ENCODE measurements around the gene BMPR1A. TPM values are rescaled to one million over a fixed set of nuclear protein-coding genes. Genes with fewer than 3 reads are reported as not detected.
A peak's percentile ranks its signal among the peaks of the same experiment; 100 is the strongest.
"Not testable (repeated sequence)": the region's sequence is repeated elsewhere in the genome, so short reads cannot be mapped to it uniquely, and the experiment has no call there.

BMPR1A gene
- total RNA-seq, 1 experiment from 2014 or later, result 104 TPM

DNA sequence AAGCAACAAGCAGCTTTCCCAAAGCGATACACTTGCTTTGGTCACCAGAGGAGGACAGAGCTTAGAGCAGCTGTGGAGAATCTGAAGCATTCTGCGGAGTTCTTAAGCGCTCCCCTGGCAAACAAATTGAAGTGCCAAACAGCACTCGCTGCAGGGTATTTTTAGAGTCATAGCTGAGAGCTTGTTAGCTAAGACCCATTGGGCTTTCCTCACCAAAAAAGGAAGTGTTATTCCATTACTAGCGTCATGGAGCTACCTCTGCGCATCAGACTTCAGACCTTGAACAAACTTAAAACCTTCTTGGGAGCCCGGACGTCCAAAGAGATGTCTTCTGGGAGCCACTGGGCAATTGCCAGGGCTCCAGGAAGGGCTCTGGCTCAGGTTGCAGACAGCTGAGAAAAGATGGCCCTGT is 23.2 kb upstream of the BMPR1A start:
- no peak overlapping the region for H3K4me3 Mint-ChIP-seq
- H3K4me1 Mint-ChIP-seq, result peaks cover 18% of the 10 kb centered on the region
- H3K27me3 Mint-ChIP-seq (ENCODE audit: low read depth), result no peaks in the 10 kb centered on the region
- H3K27ac Mint-ChIP-seq, result no peak overlapping the region
- DNase-seq (ENCODE audit: low spot score) (no peak), ATAC-seq (peak; percentile 41)
- H3K36me3 Mint-ChIP-seq, result no peaks in the 10 kb centered on the region
- no peak for TF ChIP-seq TEAD4 (CRISPR knock-in tag; IDR thresholded peaks at IDR 0.05)
- TF ChIP-seq FOXP1 (CRISPR knock-in tag; IDR thresholded peaks at IDR 0.05; ENCODE audit: borderline replicate concordance), result no peak
- TF ChIP-seq, protein P1, sequence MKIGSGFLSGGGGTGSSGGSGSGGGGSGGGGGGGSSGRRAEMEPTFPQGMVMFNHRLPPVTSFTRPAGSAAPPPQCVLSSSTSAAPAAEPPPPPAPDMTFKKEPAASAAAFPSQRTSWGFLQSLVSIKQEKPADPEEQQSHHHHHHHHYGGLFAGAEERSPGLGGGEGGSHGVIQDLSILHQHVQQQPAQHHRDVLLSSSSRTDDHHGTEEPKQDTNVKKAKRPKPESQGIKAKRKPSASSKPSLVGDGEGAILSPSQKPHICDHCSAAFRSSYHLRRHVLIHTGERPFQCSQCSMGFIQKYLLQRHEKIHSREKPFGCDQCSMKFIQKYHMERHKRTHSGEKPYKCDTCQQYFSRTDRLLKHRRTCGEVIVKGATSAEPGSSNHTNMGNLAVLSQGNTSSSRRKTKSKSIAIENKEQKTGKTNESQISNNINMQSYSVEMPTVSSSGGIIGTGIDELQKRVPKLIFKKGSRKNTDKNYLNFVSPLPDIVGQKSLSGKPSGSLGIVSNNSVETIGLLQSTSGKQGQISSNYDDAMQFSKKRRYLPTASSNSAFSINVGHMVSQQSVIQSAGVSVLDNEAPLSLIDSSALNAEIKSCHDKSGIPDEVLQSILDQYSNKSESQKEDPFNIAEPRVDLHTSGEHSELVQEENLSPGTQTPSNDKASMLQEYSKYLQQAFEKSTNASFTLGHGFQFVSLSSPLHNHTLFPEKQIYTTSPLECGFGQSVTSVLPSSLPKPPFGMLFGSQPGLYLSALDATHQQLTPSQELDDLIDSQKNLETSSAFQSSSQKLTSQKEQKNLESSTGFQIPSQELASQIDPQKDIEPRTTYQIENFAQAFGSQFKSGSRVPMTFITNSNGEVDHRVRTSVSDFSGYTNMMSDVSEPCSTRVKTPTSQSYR (CRISPR knock-in tag; IDR thresholded peaks at IDR 0.05), result no peak
- no peak for TF ChIP-seq OVOL2 (CRISPR knock-in tag; IDR thresholded peaks at IDR 0.05; ENCODE audit: borderline replicate concordance)
- no peak for TF ChIP-seq SP1 (CRISPR knock-in tag; conservative IDR thresholded peaks at IDR 0.05)
- ChIA-PET CTCF (interaction anchor here (1.0 to 1.6 kb wide), 3 partner anchors 17 to 166 kb away, joined by 3 to 5 read pairs (median 5); no protein-coding TSS in a partner anchor), POLR2A (interaction anchor here (0.9 to 2.1 kb wide), 3 partner anchors 19 to 39 kb away, joined by 3 to 6 read pairs (median 5); partner anchors contain the start of gene BMPR1A)
- peaks cover 2% of the 10 kb centered on the region; the same call in 1 of the 2 replicates for H3K9me3 Mint-ChIP-seq

- Mint-ChIP-seq H3K4me1 (peaks cover 18% of the 10 kb centered on the region), H3K27me3 (ENCODE audit: low read depth) (no peaks in the 10 kb centered on the region), H3K27ac (no peak overlapping the region), H3K36me3 (no peaks in the 10 kb centered on the region), H3K9me3 (peaks cover 2% of the 10 kb centered on the region; the same call in 1 of the 2 replicates), H3K4me3 (no peak overlapping the region)
- TF ChIP-seq ZNF423 (CRISPR knock-in tag; IDR thresholded peaks at IDR 0.05) (no peak), TCF7 (CRISPR knock-in tag; IDR thresholded peaks at IDR 0.05; ENCODE audit: low read depth) (no peak)
- TF ChIP-seq, protein P2, sequence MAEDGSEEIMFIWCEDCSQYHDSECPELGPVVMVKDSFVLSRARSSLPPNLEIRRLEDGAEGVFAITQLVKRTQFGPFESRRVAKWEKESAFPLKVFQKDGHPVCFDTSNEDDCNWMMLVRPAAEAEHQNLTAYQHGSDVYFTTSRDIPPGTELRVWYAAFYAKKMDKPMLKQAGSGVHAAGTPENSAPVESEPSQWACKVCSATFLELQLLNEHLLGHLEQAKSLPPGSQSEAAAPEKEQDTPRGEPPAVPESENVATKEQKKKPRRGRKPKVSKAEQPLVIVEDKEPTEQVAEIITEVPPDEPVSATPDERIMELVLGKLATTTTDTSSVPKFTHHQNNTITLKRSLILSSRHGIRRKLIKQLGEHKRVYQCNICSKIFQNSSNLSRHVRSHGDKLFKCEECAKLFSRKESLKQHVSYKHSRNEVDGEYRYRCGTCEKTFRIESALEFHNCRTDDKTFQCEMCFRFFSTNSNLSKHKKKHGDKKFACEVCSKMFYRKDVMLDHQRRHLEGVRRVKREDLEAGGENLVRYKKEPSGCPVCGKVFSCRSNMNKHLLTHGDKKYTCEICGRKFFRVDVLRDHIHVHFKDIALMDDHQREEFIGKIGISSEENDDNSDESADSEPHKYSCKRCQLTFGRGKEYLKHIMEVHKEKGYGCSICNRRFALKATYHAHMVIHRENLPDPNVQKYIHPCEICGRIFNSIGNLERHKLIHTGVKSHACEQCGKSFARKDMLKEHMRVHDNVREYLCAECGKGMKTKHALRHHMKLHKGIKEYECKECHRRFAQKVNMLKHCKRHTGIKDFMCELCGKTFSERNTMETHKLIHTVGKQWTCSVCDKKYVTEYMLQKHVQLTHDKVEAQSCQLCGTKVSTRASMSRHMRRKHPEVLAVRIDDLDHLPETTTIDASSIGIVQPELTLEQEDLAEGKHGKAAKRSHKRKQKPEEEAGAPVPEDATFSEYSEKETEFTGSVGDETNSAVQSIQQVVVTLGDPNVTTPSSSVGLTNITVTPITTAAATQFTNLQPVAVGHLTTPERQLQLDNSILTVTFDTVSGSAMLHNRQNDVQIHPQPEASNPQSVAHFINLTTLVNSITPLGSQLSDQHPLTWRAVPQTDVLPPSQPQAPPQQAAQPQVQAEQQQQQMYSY (CRISPR knock-in tag; IDR thresholded peaks at IDR 0.05), result no peak
- ChIA-PET CTCF (interaction anchor here (1.1 to 1.6 kb wide), 4 partner anchors 8 to 165 kb away, joined by 3 to 5 read pairs (median 4); no protein-coding TSS in a partner anchor), POLR2A (interaction anchor here (1.0 to 2.1 kb wide), 2 partner anchors 21 kb away, joined by 4 to 6 read pairs; partner anchors contain the start of gene BMPR1A)
- ATAC-seq (no peak), DNase-seq (ENCODE audit: low spot score) (no peak)
Measured at GRCh38 chr10:86734207-86734988, 22.0 kb upstream of the BMPR1A start.

GRCh38 chr10:86735278-86735677 is 21.1 kb upstream of the BMPR1A start:
- not testable (repeated sequence) for H3K36me3 Mint-ChIP-seq; H3K4me3 Mint-ChIP-seq; DNase-seq (ENCODE audit: low spot score); H3K27ac Mint-ChIP-seq; H3K27me3 Mint-ChIP-seq (ENCODE audit: low read depth); ATAC-seq; H3K9me3 Mint-ChIP-seq
- peaks cover 18% of the 10 kb centered on the region for H3K4me1 Mint-ChIP-seq
- ChIA-PET CTCF (interaction anchor here (1.2 kb wide), 1 partner anchor 23 kb away, joined by 3 read pairs; no protein-coding TSS in a partner anchor), POLR2A (interaction anchor here (1.0 kb wide), 1 partner anchor 20 kb away, joined by 4 read pairs; no protein-coding TSS in a partner anchor)

GRCh38 chr10:86742230-86742629 is 14.2 kb upstream of the BMPR1A start:
- peak overlapping the region; percentile 57; the same call in 1 of the 2 replicates for H3K27ac Mint-ChIP-seq
- no peaks in the 10 kb centered on the region for H3K36me3 Mint-ChIP-seq
- no peak for ATAC-seq
- DNase-seq (ENCODE audit: low spot score), result no peak
- H3K4me1 Mint-ChIP-seq, result peaks cover 20% of the 10 kb centered on the region
- POLR2A ChIA-PET, result interaction anchor here (0.7 kb wide), 1 partner anchor 48 kb away, joined by 9 read pairs; no protein-coding TSS in a partner anchor
- H3K9me3 Mint-ChIP-seq, result peaks cover 2% of the 10 kb centered on the region; the same call in 1 of the 2 replicates
- no peaks in the 10 kb centered on the region for H3K27me3 Mint-ChIP-seq (ENCODE audit: low read depth)
- no peak overlapping the region for H3K4me3 Mint-ChIP-seq
- CTCF ChIA-PET, result interaction anchor here (0.7 kb wide), 3 partner anchors 8 to 203 kb away, joined by 3 to 4 read pairs (median 3); no protein-coding TSS in a partner anchor
- TF ChIP-seq JAZF1 (CRISPR knock-in tag; IDR thresholded peaks at IDR 0.05) (no peak), FOXK1 (CRISPR knock-in tag; IDR thresholded peaks at IDR 0.05) (no peak), NFYB (CRISPR knock-in tag; conservative IDR thresholded peaks at IDR 0.05; ENCODE audit: low read depth) (no peak), ZNF219 (CRISPR knock-in tag; IDR thresholded peaks at IDR 0.05; ENCODE audit: borderline replicate concordance) (no peak), ATF1 (CRISPR knock-in tag; IDR thresholded peaks at IDR 0.05) (no peak), FOXP4 (CRISPR knock-in tag; IDR thresholded peaks at IDR 0.05) (no peak), ELF4 (CRISPR knock-in tag; IDR thresholded peaks at IDR 0.05; ENCODE audit: low read depth) (no peak)
- TF ChIP-seq, protein P3, sequence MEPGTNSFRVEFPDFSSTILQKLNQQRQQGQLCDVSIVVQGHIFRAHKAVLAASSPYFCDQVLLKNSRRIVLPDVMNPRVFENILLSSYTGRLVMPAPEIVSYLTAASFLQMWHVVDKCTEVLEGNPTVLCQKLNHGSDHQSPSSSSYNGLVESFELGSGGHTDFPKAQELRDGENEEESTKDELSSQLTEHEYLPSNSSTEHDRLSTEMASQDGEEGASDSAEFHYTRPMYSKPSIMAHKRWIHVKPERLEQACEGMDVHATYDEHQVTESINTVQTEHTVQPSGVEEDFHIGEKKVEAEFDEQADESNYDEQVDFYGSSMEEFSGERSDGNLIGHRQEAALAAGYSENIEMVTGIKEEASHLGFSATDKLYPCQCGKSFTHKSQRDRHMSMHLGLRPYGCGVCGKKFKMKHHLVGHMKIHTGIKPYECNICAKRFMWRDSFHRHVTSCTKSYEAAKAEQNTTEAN (CRISPR knock-in tag; IDR thresholded peaks at IDR 0.05), result no peak
